Dendritic cell treated with granulocyte-macrophage colony-stimulating factor and Interleukin-4, amounts not matched to agents 40 ng/mL and 50 ng/mL, for 4 days (primary cell): ENCODE measurements around the gene EFNA5.
A peak's percentile ranks its signal among the peaks of the same experiment; 100 is the strongest.
"Not testable (repeated sequence)": the region's sequence is repeated elsewhere in the genome, so short reads cannot be mapped to it uniquely, and the experiment has no call there.

ENCODE experiments used
- H3K27ac Mint-ChIP-seq: one replicate; pipeline ENCODE4 v1.8.0; 2022; ENCODE audit warnings: mild to moderate bottlenecking, mixed read lengths
- H3K27me3 Mint-ChIP-seq: one replicate; pipeline ENCODE4 v1.8.0; 2022; ENCODE audit warnings: mild to moderate bottlenecking, mixed read lengths
- H3K36me3 Mint-ChIP-seq: one replicate; pipeline ENCODE4 v1.8.0; 2022; ENCODE audit warnings: low read depth, mixed read lengths
- H3K4me1 Mint-ChIP-seq: one replicate; pipeline ENCODE4 v1.8.0; 2022; ENCODE audit warnings: low read depth, mixed read lengths
- H3K4me3 Mint-ChIP-seq: one replicate; pipeline ENCODE4 v1.8.0; 2022; ENCODE audit warnings: mild to moderate bottlenecking, moderate library complexity, mixed read lengths
- H3K9me3 Mint-ChIP-seq: one replicate; pipeline ENCODE4 v1.8.0; 2022; ENCODE audit warnings: mixed read lengths
- intact Hi-C: fragments of 100-400 bp; cut with micrococcal nuclease; formaldehyde crosslinking; loops from one replicate; pipeline ENCODE4 v1.15.0; 2022

EFNA5 gene

DNA sequence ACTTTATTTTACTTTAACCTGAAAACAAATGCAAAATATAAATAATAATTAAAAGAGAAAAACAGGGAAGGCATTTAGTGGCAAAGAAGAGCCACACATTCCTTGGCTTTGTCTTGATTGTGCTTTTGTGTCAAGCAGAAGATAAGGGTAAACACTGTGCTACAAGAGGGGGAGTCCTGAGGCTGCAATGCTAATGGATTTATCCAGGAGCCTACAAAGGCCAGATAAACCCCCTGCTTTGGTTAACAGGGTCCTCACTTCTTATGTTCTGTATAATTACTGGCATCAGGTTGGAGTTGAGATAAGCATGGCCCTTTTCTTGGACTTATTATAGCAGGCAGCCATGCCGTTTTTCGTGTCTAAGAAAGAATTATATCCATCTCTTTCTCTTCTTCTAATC lies 302.8 kb downstream of the EFNA5 start:
- H3K27me3 Mint-ChIP-seq: no peaks in the 10 kb centered on the region
- H3K4me1 Mint-ChIP-seq: peaks cover 17% of the 10 kb centered on the region
- no peak overlapping the region for H3K27ac Mint-ChIP-seq
- no peaks in the 10 kb centered on the region for H3K9me3 Mint-ChIP-seq
- H3K36me3 Mint-ChIP-seq: no peaks in the 10 kb centered on the region
- H3K4me3 Mint-ChIP-seq: no peak overlapping the region
- intact Hi-C loops: no loop called here

DNA sequence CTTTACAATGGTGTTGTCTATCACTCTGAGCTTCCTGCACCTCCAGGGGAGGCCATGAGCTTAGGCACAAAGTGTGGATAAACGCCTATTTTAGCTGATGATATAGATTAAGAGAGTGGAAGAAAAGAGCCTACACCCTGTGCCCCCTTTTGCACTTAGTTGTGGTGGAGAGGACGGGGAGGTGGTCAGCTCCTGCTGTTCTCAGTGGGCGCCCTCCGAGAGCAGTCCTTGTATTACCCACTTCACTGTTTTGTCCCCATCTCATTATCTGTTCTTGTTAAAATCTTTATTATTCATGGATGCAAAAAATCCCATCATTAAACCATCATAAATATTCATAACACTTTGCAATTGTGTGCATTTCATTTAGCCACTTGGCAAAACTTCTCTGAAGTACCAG lies 303.3 kb downstream of the EFNA5 start:
- no peaks in the 10 kb centered on the region for H3K36me3 Mint-ChIP-seq
- H3K9me3 Mint-ChIP-seq: no peaks in the 10 kb centered on the region
- H3K4me3 Mint-ChIP-seq: no peak overlapping the region
- H3K4me1 Mint-ChIP-seq: peaks cover 18% of the 10 kb centered on the region
- no peaks in the 10 kb centered on the region for H3K27me3 Mint-ChIP-seq
- intact Hi-C loops: no loop called here
- no peak overlapping the region for H3K27ac Mint-ChIP-seq

- Mint-ChIP-seq H3K4me1 (peaks cover 25% of the 10 kb centered on the region), H3K27ac (peak overlapping the region; percentile 36), H3K27me3 (no peaks in the 10 kb centered on the region), H3K4me3 (no peak overlapping the region), H3K36me3 (no peaks in the 10 kb centered on the region), H3K9me3 (no peaks in the 10 kb centered on the region)
- intact Hi-C loops: no loop called here
Observed at GRCh38 chr5:107365320-107366109, 305.2 kb downstream of the EFNA5 start.

GRCh38 chr5:107364443-107365319 lies 306.1 kb downstream of the EFNA5 start:
- Mint-ChIP-seq H3K27ac (no peak overlapping the region), H3K4me1 (peaks cover 28% of the 10 kb centered on the region), H3K36me3 (no peaks in the 10 kb centered on the region), H3K9me3 (no peaks in the 10 kb centered on the region), H3K27me3 (no peaks in the 10 kb centered on the region), H3K4me3 (no peak overlapping the region)
- intact Hi-C loops: no loop called here

GRCh38 chr5:107363768-107364167 lies 307.0 kb downstream of the EFNA5 start:
- Mint-ChIP-seq H3K4me3 (no peak overlapping the region), H3K9me3 (no peaks in the 10 kb centered on the region), H3K27me3 (no peaks in the 10 kb centered on the region), H3K4me1 (peaks cover 35% of the 10 kb centered on the region), H3K27ac (no peak overlapping the region), H3K36me3 (no peaks in the 10 kb centered on the region)
- intact Hi-C loops: no loop called here

DNA sequence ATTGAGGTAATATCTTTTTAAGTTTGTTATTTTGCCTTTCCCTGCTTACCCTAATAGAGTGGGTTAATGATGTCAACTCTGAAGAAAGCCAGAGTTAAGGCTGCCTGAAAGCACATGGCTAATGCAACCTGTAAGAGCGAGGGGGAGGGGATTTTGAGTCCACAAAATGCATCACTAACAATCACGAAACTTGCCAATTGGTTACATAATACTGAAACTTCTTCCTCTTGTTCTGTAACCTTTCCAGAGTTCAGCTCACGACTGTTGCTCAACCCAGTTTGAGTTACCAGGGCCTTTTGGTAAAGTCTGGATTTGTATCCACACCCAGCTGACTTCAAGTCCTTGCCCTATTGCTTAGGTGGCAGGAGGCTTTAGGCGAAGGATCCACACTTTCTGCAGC lies 308.8 kb downstream of the EFNA5 start:
- intact Hi-C loops: no loop called here
- H3K27ac Mint-ChIP-seq: no peak overlapping the region
- no peak overlapping the region for H3K4me3 Mint-ChIP-seq
- H3K9me3 Mint-ChIP-seq: no peaks in the 10 kb centered on the region
- peaks cover 35% of the 10 kb centered on the region for H3K4me1 Mint-ChIP-seq
- no peaks in the 10 kb centered on the region for H3K36me3 Mint-ChIP-seq
- no peaks in the 10 kb centered on the region for H3K27me3 Mint-ChIP-seq

- peak overlapping the region; percentile 73 for H3K27ac Mint-ChIP-seq
- intact Hi-C loops: loop anchor here (5.0 kb wide), 1 partner anchor 63 kb away; no protein-coding TSS in a partner anchor
- H3K27me3 Mint-ChIP-seq: no peaks in the 10 kb centered on the region
- H3K4me1 Mint-ChIP-seq: peaks cover 22% of the 10 kb centered on the region
- H3K4me3 Mint-ChIP-seq: no peak overlapping the region
- no peaks in the 10 kb centered on the region for H3K9me3 Mint-ChIP-seq
- H3K36me3 Mint-ChIP-seq: no peaks in the 10 kb centered on the region
Observed at GRCh38 chr5:107359916-107360234, 310.9 kb downstream of the EFNA5 start.

DNA sequence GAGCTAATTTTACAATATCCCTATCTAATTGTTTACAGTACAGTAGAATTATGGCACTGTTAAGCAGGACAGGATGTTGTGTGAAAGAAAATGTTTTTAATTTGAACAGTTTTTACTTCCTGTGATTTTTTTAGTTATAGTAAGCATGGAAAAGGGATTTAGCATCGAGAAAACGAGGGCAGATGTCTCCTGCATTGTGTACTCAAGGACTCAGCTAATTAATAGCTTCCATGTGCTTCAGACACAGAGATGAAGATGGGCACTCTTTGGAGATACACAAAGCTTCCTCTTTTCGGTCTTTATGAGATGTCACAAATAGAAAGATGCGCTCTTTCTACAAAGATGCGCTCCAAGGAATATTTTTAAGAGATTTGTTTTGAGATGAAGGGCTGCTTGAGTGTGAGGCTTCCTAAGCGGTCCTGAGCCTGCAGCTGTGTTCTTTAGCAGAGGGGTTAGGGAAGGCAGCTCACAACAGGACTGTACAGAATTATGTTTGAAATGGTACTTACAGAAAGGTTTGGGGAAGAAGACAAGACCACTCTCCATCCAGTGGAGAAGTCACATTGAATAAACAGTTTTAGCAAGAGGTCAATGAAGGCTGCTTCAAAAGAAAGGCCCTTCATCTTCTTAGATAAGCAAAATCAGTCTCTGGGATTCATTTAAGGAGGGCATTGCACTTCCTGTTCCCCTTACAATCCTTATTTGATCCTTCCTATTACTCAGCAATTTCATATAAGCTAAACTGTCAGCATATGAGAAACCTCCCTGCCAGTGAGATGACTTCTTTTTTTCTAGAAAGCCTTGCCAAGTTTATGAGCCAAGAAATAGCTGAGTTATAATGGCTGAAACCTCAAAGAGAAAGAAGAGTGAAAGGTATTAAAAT lies 311.5 kb downstream of the EFNA5 start:
- intact Hi-C loops: loop anchor here (5.0 kb wide), 1 partner anchor 62 kb away; no protein-coding TSS in a partner anchor
- H3K27me3 Mint-ChIP-seq: peaks cover under 1% of the 10 kb centered on the region
- peak overlapping the region; percentile 73 for H3K27ac Mint-ChIP-seq
- H3K9me3 Mint-ChIP-seq: no peaks in the 10 kb centered on the region
- no peaks in the 10 kb centered on the region for H3K36me3 Mint-ChIP-seq
- H3K4me1 Mint-ChIP-seq: peaks cover 17% of the 10 kb centered on the region
- H3K4me3 Mint-ChIP-seq: no peak overlapping the region

GRCh38 chr5:107356891-107357290 lies 313.8 kb downstream of the EFNA5 start:
- Mint-ChIP-seq H3K27me3 (peaks cover 1% of the 10 kb centered on the region), H3K9me3 (no peaks in the 10 kb centered on the region), H3K27ac (no peak overlapping the region), H3K4me3 (no peak overlapping the region), H3K4me1 (peaks cover 11% of the 10 kb centered on the region), H3K36me3 (no peaks in the 10 kb centered on the region)
- intact Hi-C loops: loop anchor here (5.0 kb wide), 1 partner anchor 60 kb away; no protein-coding TSS in a partner anchor

- no peaks in the 10 kb centered on the region for H3K36me3 Mint-ChIP-seq
- intact Hi-C loops: no loop called here
- no peaks in the 10 kb centered on the region for H3K9me3 Mint-ChIP-seq
- no peaks in the 10 kb centered on the region for H3K4me1 Mint-ChIP-seq
- H3K27me3 Mint-ChIP-seq: peaks cover 1% of the 10 kb centered on the region
- no peak overlapping the region for H3K27ac Mint-ChIP-seq
- H3K4me3 Mint-ChIP-seq: no peak overlapping the region
Observed at GRCh38 chr5:107352576-107352975, 318.2 kb downstream of the EFNA5 start.

DNA sequence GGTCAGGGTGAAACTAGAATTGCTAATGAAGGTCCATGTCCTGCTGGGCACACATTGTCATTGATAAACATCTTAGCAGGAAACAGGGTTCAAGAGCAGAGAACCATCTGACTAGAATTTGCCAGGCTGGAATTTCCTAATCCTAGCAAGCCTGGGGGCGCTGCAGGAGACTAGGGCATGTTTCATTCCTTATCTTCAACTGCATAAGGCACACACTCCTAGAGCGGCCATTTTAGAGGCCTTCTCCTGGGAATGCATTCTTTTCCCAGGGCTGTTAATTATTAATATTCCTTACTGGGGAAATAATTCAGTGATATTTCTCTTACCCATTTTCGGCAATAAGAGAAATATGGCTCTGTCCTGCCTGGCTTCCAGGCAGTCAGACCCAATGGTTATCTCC lies 324.2 kb downstream of the EFNA5 start:
- H3K36me3 Mint-ChIP-seq, intact Hi-C loops, H3K27ac Mint-ChIP-seq, H3K4me1 Mint-ChIP-seq, H3K27me3 Mint-ChIP-seq, H3K4me3 Mint-ChIP-seq: not testable (repeated sequence)
- H3K9me3 Mint-ChIP-seq: peaks cover 41% of the 10 kb centered on the region

DNA sequence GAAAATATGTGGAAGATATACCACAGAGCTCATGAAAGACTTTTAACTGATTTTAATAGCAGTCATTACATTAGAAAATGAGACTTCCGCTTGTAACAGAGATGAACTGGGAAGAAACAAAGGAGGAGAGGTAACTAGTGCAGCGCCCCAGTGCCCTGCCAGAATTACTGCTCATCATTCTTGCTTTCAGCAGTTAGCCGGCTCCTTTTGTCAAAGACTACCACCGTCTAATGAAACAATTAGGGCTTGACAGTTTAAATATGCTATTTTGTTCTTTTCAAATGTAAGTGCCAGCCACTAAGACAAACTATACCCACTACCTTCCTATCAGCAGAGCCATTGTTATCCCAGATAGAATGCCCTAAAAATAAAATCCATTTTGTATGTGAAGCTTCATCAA lies 328.4 kb downstream of the EFNA5 start:
- H3K36me3 Mint-ChIP-seq: no peaks in the 10 kb centered on the region
- H3K4me3 Mint-ChIP-seq: no peak overlapping the region
- intact Hi-C loops: no loop called here
- H3K27me3 Mint-ChIP-seq: peaks cover 2% of the 10 kb centered on the region
- H3K9me3 Mint-ChIP-seq: peaks cover 39% of the 10 kb centered on the region
- no peak overlapping the region for H3K27ac Mint-ChIP-seq
- no peaks in the 10 kb centered on the region for H3K4me1 Mint-ChIP-seq

DNA sequence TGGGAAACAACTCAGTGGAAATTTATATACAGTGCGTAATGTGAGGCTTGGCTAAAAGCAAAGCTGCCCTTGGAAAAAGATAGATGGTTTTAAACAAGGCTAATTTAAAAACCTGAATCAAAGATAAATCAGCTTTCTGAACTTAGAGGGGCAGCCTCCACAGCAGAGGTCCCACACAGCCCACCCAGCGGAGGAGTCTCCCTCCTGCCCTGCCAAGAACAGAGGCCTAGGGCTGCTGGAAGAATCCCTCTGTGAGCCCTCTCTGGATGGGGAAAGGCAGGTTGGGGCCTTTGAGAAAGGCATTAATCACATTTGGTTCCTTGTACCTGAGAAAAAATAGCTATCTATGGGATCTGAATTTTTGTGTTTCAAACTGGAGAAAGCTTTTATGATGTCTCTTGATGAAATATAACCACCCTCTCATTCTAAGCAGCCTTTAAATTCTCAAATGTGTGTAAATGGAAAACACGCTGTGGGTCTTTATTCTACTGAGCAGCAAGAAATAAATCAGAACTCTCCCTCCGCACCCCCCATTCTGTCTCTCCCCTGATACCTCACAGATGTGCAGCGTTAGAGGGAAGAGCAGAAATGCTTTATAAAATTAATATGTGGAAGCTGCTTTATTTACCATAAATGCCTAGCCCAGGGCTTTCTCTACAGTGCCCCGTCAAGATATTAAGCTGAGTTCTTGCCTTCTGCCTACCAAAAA lies 329.2 kb downstream of the EFNA5 start:
- Mint-ChIP-seq H3K27ac (no peak overlapping the region), H3K9me3 (peaks cover 31% of the 10 kb centered on the region), H3K4me1 (no peaks in the 10 kb centered on the region), H3K4me3 (no peak overlapping the region), H3K27me3 (peaks cover 2% of the 10 kb centered on the region), H3K36me3 (no peaks in the 10 kb centered on the region)
- intact Hi-C loops: no loop called here
